Stimulated activated CD8-positive, alpha-beta memory T cell treated with anti-CD3 and anti-CD28 coated beads, Interleukin-4, amount 100 ng/mL, for 1 hour (primary cell): Measurements from ENCODE around the gene KBTBD4.
"Not testable (repeated sequence)": the region's sequence is repeated elsewhere in the genome, so short reads cannot be mapped to it uniquely, and the experiment has no call there.

Source experiments
- DNase-seq, 2 donors: peaks; one replicate each; pipeline ENCODE4 v3.0.0-alpha.2; 2020; ENCODE audit warnings: low read depth in 2 of 2, low spot score in 1 of 2

KBTBD4 gene

GRCh38 chr11:47529951-47530350 lies 48.8 kb downstream of the KBTBD4 start:
- no peak for DNase-seq

- DNase-seq: no peak
These were observed 51.6 kb downstream of the KBTBD4 start for GRCh38 chr11:47527186-47527585.

- DNase-seq: not testable (repeated sequence)
These were observed 52.7 kb downstream of the KBTBD4 start for GRCh38 chr11:47526032-47526431.

- no peak for DNase-seq
These were observed 54.4 kb downstream of the KBTBD4 start for GRCh38 chr11:47524291-47524874.

- no peak for DNase-seq
These were observed 55.1 kb downstream of the KBTBD4 start for GRCh38 chr11:47523490-47524225.
